ENCODE measurements around the gene ARSI.

The ARSI gene

GRCh38 chr5:150283904-150284303 is 18.8 kb downstream of the ARSI start:
- Histone ChIP-seq H3K4me2 (ENCODE audit: low read depth, low read length, poor library complexity, severe bottlenecking) (no peak overlapping the region), H3K9me2 (replicated peaks; ENCODE audit: insufficient read depth, low read length) (no peaks in the 10 kb centered on the region), H3K9ac (ENCODE audit: low read length) (no peak overlapping the region), H3K27me3 (ENCODE audit: low read length) (no peaks in the 10 kb centered on the region), H2AFZ (ENCODE audit: low read depth, low read length, severe bottlenecking) (no peak overlapping the region), H3F3A (ENCODE audit: insufficient read depth) (no peaks in the 10 kb centered on the region), H3K79me2 (ENCODE audit: insufficient read depth, low read length) (no peaks in the 10 kb centered on the region), H4K20me1 (ENCODE audit: low read depth, low read length) (no peaks in the 10 kb centered on the region), H3K27ac (ENCODE audit: low read depth, low read length) (no peak overlapping the region), H3K36me3 (ENCODE audit: low read length) (no peaks in the 10 kb centered on the region), H3K4me3 (ENCODE audit: insufficient read depth, low read length, poor library complexity, severe bottlenecking) (no peak overlapping the region), H3K9me3 (ENCODE audit: insufficient read depth, low read length) (no peaks in the 10 kb centered on the region)
- TF ChIP-seq EZH2phosphoT487 (conservative IDR thresholded peaks at IDR 0.05; ENCODE audit: low read length) = no peak
- TF ChIP-seq CTCF (IDR thresholded peaks at IDR 0.05; ENCODE audit: insufficient read depth, low read length, poor library complexity, severe bottlenecking) = no peak

GRCh38 chr5:150281987-150282386 is 20.7 kb downstream of the ARSI start:
- H4K20me1 ChIP-seq (ENCODE audit: low read depth, low read length) = no peaks in the 10 kb centered on the region
- no peak for TF ChIP-seq CTCF (IDR thresholded peaks at IDR 0.05; ENCODE audit: insufficient read depth, low read length, poor library complexity, severe bottlenecking)
- no peak for TF ChIP-seq EZH2phosphoT487 (conservative IDR thresholded peaks at IDR 0.05; ENCODE audit: low read length)
- H3K9me3 ChIP-seq (ENCODE audit: insufficient read depth, low read length) = no peaks in the 10 kb centered on the region
- no peaks in the 10 kb centered on the region for H3K36me3 ChIP-seq (ENCODE audit: low read length)
- H3K4me3 ChIP-seq (ENCODE audit: insufficient read depth, low read length, poor library complexity, severe bottlenecking) = no peak overlapping the region
- no peaks in the 10 kb centered on the region for H3K79me2 ChIP-seq (ENCODE audit: insufficient read depth, low read length)
- no peak overlapping the region for H3K4me2 ChIP-seq (ENCODE audit: low read depth, low read length, poor library complexity, severe bottlenecking)
- no peaks in the 10 kb centered on the region for H3K9me2 ChIP-seq (replicated peaks; ENCODE audit: insufficient read depth, low read length)
- H3F3A ChIP-seq (ENCODE audit: insufficient read depth) = no peaks in the 10 kb centered on the region
- no peak overlapping the region for H3K27ac ChIP-seq (ENCODE audit: low read depth, low read length)
- no peak overlapping the region for H2AFZ ChIP-seq (ENCODE audit: low read depth, low read length, severe bottlenecking)
- no peaks in the 10 kb centered on the region for H3K27me3 ChIP-seq (ENCODE audit: low read length)
- H3K9ac ChIP-seq (ENCODE audit: low read length) = no peak overlapping the region

- H3K9me2 ChIP-seq (replicated peaks; ENCODE audit: insufficient read depth, low read length) = no peaks in the 10 kb centered on the region
- no peaks in the 10 kb centered on the region for H4K20me1 ChIP-seq (ENCODE audit: low read depth, low read length)
- no peak for TF ChIP-seq EZH2phosphoT487 (conservative IDR thresholded peaks at IDR 0.05; ENCODE audit: low read length)
- TF ChIP-seq CTCF (IDR thresholded peaks at IDR 0.05; ENCODE audit: insufficient read depth, low read length, poor library complexity, severe bottlenecking) = no peak
- H3F3A ChIP-seq (ENCODE audit: insufficient read depth) = no peaks in the 10 kb centered on the region
- H3K9me3 ChIP-seq (ENCODE audit: insufficient read depth, low read length) = no peaks in the 10 kb centered on the region
- H3K4me2 ChIP-seq (ENCODE audit: low read depth, low read length, poor library complexity, severe bottlenecking) = no peak overlapping the region
- H2AFZ ChIP-seq (ENCODE audit: low read depth, low read length, severe bottlenecking) = no peak overlapping the region
- H3K9ac ChIP-seq (ENCODE audit: low read length) = no peak overlapping the region
- H3K27me3 ChIP-seq (ENCODE audit: low read length) = no peaks in the 10 kb centered on the region
- no peak overlapping the region for H3K27ac ChIP-seq (ENCODE audit: low read depth, low read length)
- H3K36me3 ChIP-seq (ENCODE audit: low read length) = no peaks in the 10 kb centered on the region
- no peaks in the 10 kb centered on the region for H3K79me2 ChIP-seq (ENCODE audit: insufficient read depth, low read length)
- no peak overlapping the region for H3K4me3 ChIP-seq (ENCODE audit: insufficient read depth, low read length, poor library complexity, severe bottlenecking)
Measured at GRCh38 chr5:150279330-150280020, 23.2 kb downstream of the ARSI start.

All from SU-DHL-6 (cell line).